Measurements from ENCODE around the gene SLC4A1. TPM values are rescaled to one million over a fixed set of nuclear protein-coding genes. Genes with fewer than 3 reads are reported as not detected.

Gene SLC4A1
- total RNA-seq, 4 donors from 2014 or later = 0.08 to 0.54 (median 0.45) TPM; not detected in 1

- WGBS, 2 donors (ENCODE audit: low coverage in 1 of 2) = 71 to 90% methylated on average over 2 to 4 of the region's 4 CpGs
- TF ChIP-seq POLR2A (IDR thresholded peaks at IDR 0.05) = no peak
- TF ChIP-seq POLR2AphosphoS5 (IDR thresholded peaks at IDR 0.05) = no peak
- no peak for TF ChIP-seq EP300 (IDR thresholded peaks at IDR 0.05)
- TF ChIP-seq CTCF (IDR thresholded peaks at IDR 0.05) = no peak
- Histone ChIP-seq H3K4me3 (no peak overlapping the region), H3K4me1 (peaks cover 0 to 40% (median 7%) of the 10 kb centered on the region in 3 donors), H3K27ac (no peak overlapping the region), H3K27me3 (no peaks in the 10 kb centered on the region), H3K36me3 (peaks cover 0 to 14% of the 10 kb centered on the region in 2 donors), H3K9me3 (no peaks in the 10 kb centered on the region)
- ATAC-seq = no peak
These were observed 65.2 kb downstream of the SLC4A1 start for GRCh38 chr17:44202756-44203155.

GRCh38 chr17:44200478-44201155 is 67.3 kb downstream of the SLC4A1 start:
- Histone ChIP-seq H3K36me3 (peaks cover 0 to 21% of the 10 kb centered on the region in 2 donors), H3K9me3 (no peaks in the 10 kb centered on the region), H3K27me3 (no peaks in the 10 kb centered on the region), H3K4me3 (peak overlapping the region; percentile 45 to 97), H3K27ac (peak overlapping the region; percentile 81 to 99 (median 96)), H3K4me1 (peaks cover 0 to 43% (median 13%) of the 10 kb centered on the region in 3 donors)
- no peak for ATAC-seq
- TF ChIP-seq CTCF (IDR thresholded peaks at IDR 0.05) (no peak), POLR2A (IDR thresholded peaks at IDR 0.05) (peak in 1 of 2 donors; percentile 23)
- 6 to 14% methylated on average over 13 to 16 of the region's 36 CpGs for WGBS, 2 donors (ENCODE audit: low coverage in 1 of 2)

GRCh38 chr17:44199553-44200477 is 68.1 kb downstream of the SLC4A1 start, which contains the start of gene ATXN7L3:
Gene ATXN7L3 (minus strand): TSS chr17:44199884. CDS start chr17:44198070, 1,814 bp downstream.
- ATAC-seq = peak; percentile 95
- Histone ChIP-seq H3K27me3 (no peaks in the 10 kb centered on the region), H3K27ac (peak within 1 kb of the TSS; percentile 81 to 99 (median 96)), H3K4me1 (peaks cover 0 to 39% (median 13%) of the 10 kb centered on the region in 3 donors), H3K4me3 (peak within 1 kb of the TSS; percentile 70 to 97), H3K9me3 (no peaks in the 10 kb centered on the region), H3K36me3 (peaks cover 0 to 29% of the 10 kb centered on the region in 2 donors)
- TF ChIP-seq POLR2AphosphoS5 (IDR thresholded peaks at IDR 0.05) = no peak
- no peak for TF ChIP-seq EP300 (IDR thresholded peaks at IDR 0.05)
- TF ChIP-seq POLR2A (IDR thresholded peaks at IDR 0.05) = peak in 1 of 2 donors; percentile 24
- TF ChIP-seq CTCF (IDR thresholded peaks at IDR 0.05) = no peak
- WGBS, 2 donors (ENCODE audit: low coverage in 1 of 2) = no CpG with 5 or more reads among the region's 126 CpGs

GRCh38 chr17:44198721-44199552 is 69.0 kb downstream of the SLC4A1 start:
- peaks cover 0 to 37% of the 10 kb centered on the region in 2 donors for H3K36me3 ChIP-seq
- peak; percentile 14 for ATAC-seq
- peak overlapping the region; percentile 70 to 97 for H3K4me3 ChIP-seq
- no peaks in the 10 kb centered on the region for H3K27me3 ChIP-seq
- WGBS, 2 donors (ENCODE audit: low coverage in 1 of 2) = 0% methylated on average over 6 of the region's 68 CpGs; no CpG with 5 or more reads in 1 of the 2 donors
- peak overlapping the region; percentile 80 to 99 (median 96) for H3K27ac ChIP-seq
- TF ChIP-seq POLR2A (IDR thresholded peaks at IDR 0.05) = peak in 1 of 2 donors; percentile 34
- TF ChIP-seq EP300 (IDR thresholded peaks at IDR 0.05) = no peak
- H3K4me1 ChIP-seq = peaks cover 0 to 37% (median 13%) of the 10 kb centered on the region in 3 donors
- no peaks in the 10 kb centered on the region for H3K9me3 ChIP-seq

Small RNA genes lying within 50 kb of the gene (small RNA-seq; reads per million reads assigned to genes)
- gene MIR6782 (0 reads per million in 4 donors), gene RF00012 (0 reads per million in 4 donors), gene RN7SL507P (0 reads per million in 4 donors), gene RNU6-453P (0 to 0.26 (median 0.21) reads per million in 4 donors)

Other genes with a start within 250 kb of the SLC4A1 start
- 10 to 100 TPM; 33.3 to 53.0 (median 41.1) TPM for gene LSM12, start 201.5 kb downstream of the SLC4A1 start, total RNA-seq
- gene G6PC3, start 197.4 kb downstream of the SLC4A1 start, total RNA-seq = 10 to 100 TPM; 22.1 to 27.5 (median 26.2) TPM
- gene HDAC5, start 144.5 kb downstream of the SLC4A1 start, total RNA-seq = 100 to 1,000 TPM in 2 of 4 donors, 10 to 100 TPM in 2; 78.1 to 152 (median 112) TPM
- 1 to 10 TPM in 2 of 4 donors, under 1 TPM in 1, not detected in 1; 0.81 to 1.5 (median 1.3) TPM for gene HROB, start 126.2 kb downstream of the SLC4A1 start, total RNA-seq
- gene ASB16, start 97.4 kb downstream of the SLC4A1 start, total RNA-seq = 1 to 10 TPM; 1.8 to 6.9 (median 3.9) TPM
- 10 to 100 TPM; 28.3 to 36.1 (median 29.8) TPM for gene TMUB2, start 81.2 kb downstream of the SLC4A1 start, total RNA-seq
- 10 to 100 TPM; 33.2 to 63.0 (median 49.0) TPM for gene ATXN7L3, start 68.3 kb downstream of the SLC4A1 start, total RNA-seq
- gene UBTF, start 48.5 kb downstream of the SLC4A1 start, total RNA-seq = 10 to 100 TPM; 55.6 to 85.5 (median 60.4) TPM
- gene RUNDC3A, start 40.5 kb upstream of the SLC4A1 start, total RNA-seq = 1 to 10 TPM in 1 of 4 donors, under 1 TPM in 2, not detected in 1; 0.54 to 1.5 (median 0.69) TPM
- gene SLC25A39, start 56.7 kb upstream of the SLC4A1 start, total RNA-seq = 10 to 100 TPM; 36.2 to 61.8 (median 49.2) TPM
- 100 to 1,000 TPM; 108 to 237 (median 182) TPM for gene GRN, start 77.2 kb upstream of the SLC4A1 start, total RNA-seq
- 1 to 10 TPM in 2 of 4 donors, under 1 TPM in 1, not detected in 1; 0.50 to 3.0 (median 2.3) TPM for gene FAM171A2, start 95.7 kb upstream of the SLC4A1 start, total RNA-seq
- gene ITGA2B, start 121.5 kb upstream of the SLC4A1 start, total RNA-seq = 1 to 10 TPM in 1 of 4 donors, under 1 TPM in 2, not detected in 1; 0.31 to 1.2 (median 0.45) TPM
- gene GPATCH8, start 235.3 kb upstream of the SLC4A1 start, total RNA-seq = 10 to 100 TPM; 21.8 to 54.6 (median 33.9) TPM